Stomach (tissue), 9 donors: ENCODE data around the gene KIDINS220. TPM values are rescaled to one million over a fixed set of nuclear protein-coding genes. Genes with fewer than 3 reads are reported as not detected.

ENCODE experiments used
- DNase-seq, 2 donors: peaks; one replicate each; pipeline versions ENCODE4 v3.0.0 to v3.0.0-alpha.2; 2013 to 2019
- H3K27ac ChIP-seq, 5 donors: fragments of 200-600 bp in 4 of 5; sonication (generic) in 4 of 5; one replicate each; pipeline ENCODE4 v1.5.1; 2013 to 2019; ENCODE audit warnings: mild to moderate bottlenecking in 1 of 5, moderate library complexity in 1 of 5
- H3K27me3 ChIP-seq, 3 donors: fragments of 200-600 bp; sonication (generic); one replicate each; pipeline ENCODE4 v1.5.1; 2017 to 2019; ENCODE audit warnings: mixed run types in 1 of 3
- H3K36me3 ChIP-seq, 4 donors: fragments of 200-600 bp; sonication (generic); 1 replicate in 3 of 4; 2 replicates in 1 of 4; pipeline ENCODE4 v1.5.1; 2016 to 2019
- H3K4me1 ChIP-seq, 4 donors: fragments of 200-600 bp; sonication (generic); one replicate each; pipeline ENCODE4 v1.5.1; 2016 to 2019
- H3K4me3 ChIP-seq, 4 donors: fragments of 200-600 bp; sonication (generic) in 3 of 4; one replicate each; pipeline ENCODE4 v1.5.1; 2016 to 2019; ENCODE audit warnings: mild to moderate bottlenecking in 1 of 4
- H3K9me3 ChIP-seq, 4 donors: fragments of 200-600 bp; sonication (generic); one replicate each; pipeline ENCODE4 v1.5.1; 2016 to 2019
- EP300 ChIP-seq: sonication (generic); formaldehyde crosslinking; IDR thresholded peaks from one replicate; pipeline ENCODE4 v1.6.1; 2017; ENCODE audit warnings: antibody characterized with exemption
- POLR2A ChIP-seq, 4 donors: fragments of 450-650 bp; IDR thresholded peaks; one replicate each; pipeline ENCODE4 v1.6.1; 2016; ENCODE audit warnings: antibody characterized with exemption in 4 of 4, control low read depth in 2 of 4, mild to moderate bottlenecking in 1 of 4, moderate library complexity in 1 of 4
- POLR2AphosphoS5 ChIP-seq, 3 donors: sonication (generic); formaldehyde crosslinking; IDR thresholded peaks; one replicate each; pipeline ENCODE4 v1.6.1; 2016; ENCODE audit warnings: antibody characterized with exemption in 3 of 3
- WGBS, 5 donors: extraction: QIAGEN DNeasy Blood & Tissue Kit in 3 of 5; methylation state at CpG; one replicate each; pipeline versions ENCODE4 v1.1.5 to v1.1.7; 2013 to 2018; 5-methylcytosine and 5-hydroxymethylcytosine counted together
- intact Hi-C: fragments of 100-400 bp; cut with DNase I; formaldehyde crosslinking; loops from one replicate; pipeline ENCODE4 v1.15.1; 2023; ENCODE audit warnings: low total_unique reads
- polyA plus RNA-seq, 3 donors: library from polyadenylated mRNA; stranded (reverse); fragments of 200-250 nt; gene quantifications; one replicate each; pipeline ENCODE4 v1.2.3, GENCODE V29; 2013
- total RNA-seq, 5 donors: library from RNA; depleted of rRNA; stranded (reverse); fragments of >200 nt; gene quantifications; one replicate each; pipeline versions ENCODE4 v1.1.0 to v1.2.3, GENCODE V29; 2014 to 2016
- TF ChIP-seq, protein P1 (sequence below), 7 experiments: fragments of 450-650 bp in 4 of 7; fragments of 200-600 bp in 3 of 7; sonication (generic) in 3 of 7; IDR thresholded peaks; one replicate each; pipeline ENCODE4 v1.5.1; 2016 to 2019; ENCODE audit warnings: antibody characterized with exemption in 7 of 7, control low read depth in 2 of 7, mild to moderate bottlenecking in 1 of 7
- donor health status: healthy with polysubstance abuse.
- donor health status: Bipolar disorder and iron deficiency.
- donor health status: healthy.

KIDINS220 gene
- total and polyA plus RNA-seq, 8 donors, result 3.8 to 160 (median 56.0) TPM

DNA sequence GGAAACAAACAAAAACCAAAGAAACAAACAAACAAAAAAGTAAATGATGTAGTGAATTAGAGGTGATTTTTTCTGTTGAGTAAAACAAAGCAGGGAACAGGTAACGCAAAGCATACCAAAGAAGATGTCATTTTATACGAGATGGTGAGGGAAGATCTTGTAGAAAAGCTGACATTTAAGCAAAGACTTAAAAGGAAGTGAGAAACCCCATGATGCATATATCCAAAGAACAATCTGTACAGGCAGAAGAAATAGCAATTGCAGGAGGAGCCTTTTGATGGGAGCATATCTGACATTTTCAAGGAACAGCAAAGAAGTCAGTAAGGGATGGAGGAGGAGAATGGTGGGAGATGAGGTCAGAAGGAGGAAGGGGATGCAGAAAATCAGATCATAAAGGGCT is 63.0 kb downstream of the KIDINS220 start:
- intact Hi-C loops, result no loop called here
- H3K36me3 ChIP-seq, result peaks cover 25 to 89% (median 88%) of the 10 kb centered on the region in 4 donors
- no peak for DNase-seq
- 88 to 97% (median 94%) methylated on average over 2 of the region's 2 CpGs for WGBS, 5 donors
- no peak overlapping the region for H3K4me3 ChIP-seq
- H3K27me3 ChIP-seq, result no peaks in the 10 kb centered on the region
- no peaks in the 10 kb centered on the region for H3K4me1 ChIP-seq
- no peak overlapping the region for H3K27ac ChIP-seq
- H3K9me3 ChIP-seq, result no peaks in the 10 kb centered on the region
- TF ChIP-seq, protein P1, sequence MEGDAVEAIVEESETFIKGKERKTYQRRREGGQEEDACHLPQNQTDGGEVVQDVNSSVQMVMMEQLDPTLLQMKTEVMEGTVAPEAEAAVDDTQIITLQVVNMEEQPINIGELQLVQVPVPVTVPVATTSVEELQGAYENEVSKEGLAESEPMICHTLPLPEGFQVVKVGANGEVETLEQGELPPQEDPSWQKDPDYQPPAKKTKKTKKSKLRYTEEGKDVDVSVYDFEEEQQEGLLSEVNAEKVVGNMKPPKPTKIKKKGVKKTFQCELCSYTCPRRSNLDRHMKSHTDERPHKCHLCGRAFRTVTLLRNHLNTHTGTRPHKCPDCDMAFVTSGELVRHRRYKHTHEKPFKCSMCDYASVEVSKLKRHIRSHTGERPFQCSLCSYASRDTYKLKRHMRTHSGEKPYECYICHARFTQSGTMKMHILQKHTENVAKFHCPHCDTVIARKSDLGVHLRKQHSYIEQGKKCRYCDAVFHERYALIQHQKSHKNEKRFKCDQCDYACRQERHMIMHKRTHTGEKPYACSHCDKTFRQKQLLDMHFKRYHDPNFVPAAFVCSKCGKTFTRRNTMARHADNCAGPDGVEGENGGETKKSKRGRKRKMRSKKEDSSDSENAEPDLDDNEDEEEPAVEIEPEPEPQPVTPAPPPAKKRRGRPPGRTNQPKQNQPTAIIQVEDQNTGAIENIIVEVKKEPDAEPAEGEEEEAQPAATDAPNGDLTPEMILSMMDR (IDR thresholded peaks at IDR 0.05), result no peak
- TF ChIP-seq POLR2A (IDR thresholded peaks at IDR 0.05) (no peak), EP300 (no peak)

DNA sequence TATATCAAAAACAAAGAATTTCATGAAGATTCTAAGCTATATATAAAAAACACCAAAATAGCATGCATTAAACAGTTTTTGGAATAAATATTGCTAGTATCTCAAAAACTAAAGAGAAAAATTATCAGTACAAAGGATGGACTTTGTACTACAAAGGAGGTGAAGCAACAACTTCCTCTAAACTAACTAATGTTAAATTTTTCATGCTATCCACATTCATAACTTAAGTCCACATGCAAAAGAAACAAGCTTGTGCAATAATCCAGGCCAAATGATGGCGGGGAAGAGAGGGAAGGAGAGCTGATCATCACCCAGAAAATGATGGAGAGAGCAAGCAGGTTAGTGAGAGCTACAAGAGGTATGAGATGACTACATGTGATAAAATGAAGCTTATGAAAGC is 70.1 kb downstream of the KIDINS220 start:
- peaks cover 10 to 57% (median 49%) of the 10 kb centered on the region in 4 donors for H3K36me3 ChIP-seq
- intact Hi-C loops, result no loop called here
- DNase-seq, result no peak
- TF ChIP-seq, protein P1 (IDR thresholded peaks at IDR 0.05), result no peak
- TF ChIP-seq POLR2AphosphoS5 (IDR thresholded peaks at IDR 0.05) (no peak), EP300 (no peak), POLR2A (IDR thresholded peaks at IDR 0.05) (no peak)
- WGBS, 5 donors, result 63 to 89% (median 83%) methylated on average over 1 of the region's 1 CpG
- H3K27me3 ChIP-seq, result no peaks in the 10 kb centered on the region
- no peak overlapping the region for H3K27ac ChIP-seq
- H3K9me3 ChIP-seq, result no peaks in the 10 kb centered on the region
- H3K4me1 ChIP-seq, result peaks cover 0 to 8% (median 0%) of the 10 kb centered on the region in 4 donors
- H3K4me3 ChIP-seq, result no peak overlapping the region

DNA sequence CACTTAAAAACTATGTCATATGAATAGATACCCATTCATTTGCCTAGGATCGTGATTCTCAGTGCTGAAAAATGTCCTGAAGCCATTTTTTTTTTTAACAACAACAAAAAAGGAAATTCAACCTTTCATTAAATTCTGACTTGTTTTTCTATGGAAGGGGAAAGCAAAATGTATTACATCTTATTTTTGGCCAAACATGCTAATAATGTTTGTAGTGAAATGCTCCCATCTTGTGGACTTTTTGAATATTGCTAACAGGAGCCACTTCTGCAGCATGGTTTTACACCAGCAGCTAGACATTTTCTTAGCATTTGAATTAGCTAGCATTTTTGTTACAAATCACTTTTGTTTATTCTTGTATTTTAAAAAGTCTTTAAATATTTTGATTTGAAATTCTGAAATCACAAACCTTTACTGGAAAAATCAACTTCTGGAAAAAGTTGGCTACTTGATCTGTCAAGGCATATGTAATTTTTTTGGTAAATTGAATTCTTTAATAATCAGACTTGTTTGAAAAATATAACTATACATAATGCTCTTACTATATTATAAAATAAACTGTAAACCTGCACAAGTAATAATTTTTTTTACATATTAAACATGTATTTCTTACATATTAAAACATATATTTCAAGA is 75.8 kb downstream of the KIDINS220 start:
- Histone ChIP-seq H3K36me3 (peaks cover 7 to 39% (median 38%) of the 10 kb centered on the region in 4 donors), H3K27me3 (no peaks in the 10 kb centered on the region), H3K4me3 (no peak overlapping the region), H3K9me3 (peaks cover 0 to 5% (median under 1%) of the 10 kb centered on the region in 4 donors), H3K27ac (no peak overlapping the region), H3K4me1 (no peaks in the 10 kb centered on the region)
- peak in 1 of 2 donors; percentile 72 for DNase-seq
- WGBS, 5 donors, result 86 to 92% (median 89%) methylated on average over 1 of the region's 1 CpG
- TF ChIP-seq EP300 (no peak), POLR2AphosphoS5 (IDR thresholded peaks at IDR 0.05) (no peak), POLR2A (IDR thresholded peaks at IDR 0.05) (no peak)
- TF ChIP-seq, protein P1 (IDR thresholded peaks at IDR 0.05), result peak in 4 of 7 experiments; percentile 16 to 35 (median 26)
- intact Hi-C loops, result no loop called here

DNA sequence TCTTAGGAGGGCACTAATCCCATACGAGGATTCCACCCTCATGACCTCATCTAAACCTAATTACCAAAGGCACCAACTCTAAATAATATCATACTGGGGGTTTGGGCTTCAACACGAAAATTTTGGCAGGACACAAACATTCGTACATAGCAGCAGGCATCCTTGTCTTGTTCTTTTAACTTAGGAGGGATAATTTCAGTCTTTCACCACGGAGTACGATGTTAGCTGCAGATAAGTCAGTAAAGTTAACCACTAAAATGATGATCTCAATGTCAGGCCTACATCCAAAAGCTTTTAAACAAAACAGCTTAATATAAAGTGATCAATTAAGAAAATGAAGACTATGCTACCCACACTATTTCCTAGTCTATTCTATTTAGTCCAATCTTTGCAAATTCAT is 80.7 kb downstream of the KIDINS220 start:
- intact Hi-C loops, result no loop called here
- DNase-seq, result no peak
- Histone ChIP-seq H3K4me3 (no peak overlapping the region), H3K4me1 (peaks cover 0 to 20% (median 10%) of the 10 kb centered on the region in 4 donors), H3K27me3 (no peaks in the 10 kb centered on the region), H3K27ac (no peak overlapping the region), H3K36me3 (peaks cover 4 to 32% (median 26%) of the 10 kb centered on the region in 4 donors), H3K9me3 (peaks cover 0 to 13% (median 9%) of the 10 kb centered on the region in 4 donors)
- TF ChIP-seq EP300, result no peak
- no peak for TF ChIP-seq POLR2A (IDR thresholded peaks at IDR 0.05)
- no peak for TF ChIP-seq POLR2AphosphoS5 (IDR thresholded peaks at IDR 0.05)
- TF ChIP-seq, protein P1 (IDR thresholded peaks at IDR 0.05), result no peak
- 91 to 95% (median 92%) methylated on average over 5 of the region's 5 CpGs for WGBS, 5 donors
